OCI-LY7 (cell line): Measurements from ENCODE around the gene TRMU. TPM values are rescaled to one million over a fixed set of nuclear protein-coding genes. Genes with fewer than 3 reads are reported as not detected.

Source experiments
- BruUV-seq: library from RNA; stranded (reverse); fragments of 400-500 nt; replicated peaks from 2 replicates; lab custom pipeline; 2021; lab: Mats Ljungman, UMichigan
- CTCF ChIA-PET: fragments of 300-600 bp; sonication (Branson Sonifier 250); formaldehyde crosslinking; loops from one replicate; lab custom pipeline; 2022; ENCODE audit warnings: antibody characterized with exemption; ENCODE audit not compliant: unreplicated experiment; lab: Charles Lee
- POLR2A ChIA-PET: fragments of 300-600 bp; sonication (Branson Sonifier 250); formaldehyde crosslinking; loops from one replicate; lab custom pipeline; 2022; ENCODE audit warnings: antibody characterized with exemption; lab: Charles Lee
- DNase-seq: peaks from one replicate; pipeline ENCODE4 v3.0.0-alpha.2; 2015; ENCODE audit warnings: low spot score
- H2AFZ ChIP-seq: fragments of 200-600 bp; sonication (generic), shearing (Covaris generic); 2 replicates; pipeline ENCODE4 v1.6.1; 2014; ENCODE audit warnings: mild to moderate bottlenecking, antibody characterized with exemption, low read length, moderate library complexity
- H3K27ac ChIP-seq: fragments of 200-600 bp; sonication (generic); 2 replicates; pipeline ENCODE4 v1.5.1; 2014; ENCODE audit warnings: mixed run types, low read depth, mild to moderate bottlenecking, moderate library complexity, low read length, inconsistent platforms; ENCODE audit not compliant: poor library complexity, severe bottlenecking
- H3K36me3 ChIP-seq: fragments of 200-600 bp; sonication (generic); 2 replicates; pipeline ENCODE4 v1.6.1; 2014; ENCODE audit warnings: mild to moderate bottlenecking, antibody characterized with exemption, low read length, moderate library complexity, mixed read lengths; ENCODE audit not compliant: insufficient read depth
- H3K4me1 ChIP-seq: fragments of 200-600 bp; sonication (generic); 2 replicates; pipeline ENCODE4 v1.5.1; 2014; ENCODE audit warnings: mild to moderate bottlenecking, low read length; ENCODE audit not compliant: insufficient read depth, poor library complexity, severe bottlenecking
- H3K4me2 ChIP-seq: fragments of 200-600 bp; sonication (generic); 2 replicates; pipeline ENCODE4 v1.6.1; 2014; ENCODE audit warnings: mild to moderate bottlenecking, low read length
- H3K4me3 ChIP-seq: fragments of 200-600 bp; sonication (generic); 2 replicates; pipeline ENCODE4 v1.5.1; 2014; ENCODE audit warnings: mild to moderate bottlenecking, low read depth, low read length; ENCODE audit not compliant: poor library complexity, severe bottlenecking
- H3K79me2 ChIP-seq: fragments of 200-600 bp; sonication (generic); 2 replicates; pipeline ENCODE4 v1.6.1; 2016; ENCODE audit warnings: low read depth, mild to moderate bottlenecking, low read length, moderate library complexity, mixed read lengths; ENCODE audit not compliant: insufficient read depth
- H3K9me2 ChIP-seq: fragments of 200-600 bp; sonication (generic); 2 replicates; pipeline ENCODE4 v1.6.1; 2016; ENCODE audit warnings: mild to moderate bottlenecking, low read length, mixed read lengths; ENCODE audit not compliant: insufficient read depth
- H3K9me3 ChIP-seq: fragments of 200-600 bp; sonication (generic); 2 replicates; pipeline ENCODE4 v1.6.1; 2014; ENCODE audit warnings: mild to moderate bottlenecking, mixed run types, low read length, mixed read lengths
- H4K20me1 ChIP-seq: fragments of 200-600 bp; sonication (generic); 2 replicates; pipeline ENCODE4 v1.6.1; 2014; ENCODE audit warnings: mild to moderate bottlenecking, antibody characterized with exemption, low read length, moderate library complexity, mixed read lengths; ENCODE audit not compliant: insufficient read depth
- CTCF ChIP-seq: fragments of 200-600 bp; sonication (generic); conservative IDR thresholded peaks from 2 replicates; pipeline ENCODE4 v1.5.1; 2014; ENCODE audit warnings: mild to moderate bottlenecking, antibody characterized with exemption, low read length, moderate library complexity, mixed read lengths
- EZH2phosphoT487 ChIP-seq: fragments of 200-600 bp; sonication (generic); IDR thresholded peaks from 2 replicates; pipeline ENCODE4 v1.6.1; 2018; ENCODE audit warnings: low read depth, borderline replicate concordance, mild to moderate bottlenecking, mixed run types, antibody characterized with exemption, low read length, moderate library complexity, mixed read lengths
- intact Hi-C: fragments of 100-400 bp; cut with micrococcal nuclease; formaldehyde crosslinking; loops from one replicate; pipeline ENCODE4 v1.10.0; 2022; ENCODE audit not compliant: unreplicated experiment
- total RNA-seq, 2 experiments: library from RNA; depleted of rRNA in 1 of 2; stranded (reverse); fragments of >200 nt in 1 of 2; shearing (Covaris generic) in 1 of 2; gene quantifications; 2 replicates each; pipeline ENCODE4 v1.2.3, GENCODE V29; 2014 to 2022

Gene TRMU
- total RNA-seq, 2 experiments from 2014 or later, result 88.2 to 121 TPM

DNA sequence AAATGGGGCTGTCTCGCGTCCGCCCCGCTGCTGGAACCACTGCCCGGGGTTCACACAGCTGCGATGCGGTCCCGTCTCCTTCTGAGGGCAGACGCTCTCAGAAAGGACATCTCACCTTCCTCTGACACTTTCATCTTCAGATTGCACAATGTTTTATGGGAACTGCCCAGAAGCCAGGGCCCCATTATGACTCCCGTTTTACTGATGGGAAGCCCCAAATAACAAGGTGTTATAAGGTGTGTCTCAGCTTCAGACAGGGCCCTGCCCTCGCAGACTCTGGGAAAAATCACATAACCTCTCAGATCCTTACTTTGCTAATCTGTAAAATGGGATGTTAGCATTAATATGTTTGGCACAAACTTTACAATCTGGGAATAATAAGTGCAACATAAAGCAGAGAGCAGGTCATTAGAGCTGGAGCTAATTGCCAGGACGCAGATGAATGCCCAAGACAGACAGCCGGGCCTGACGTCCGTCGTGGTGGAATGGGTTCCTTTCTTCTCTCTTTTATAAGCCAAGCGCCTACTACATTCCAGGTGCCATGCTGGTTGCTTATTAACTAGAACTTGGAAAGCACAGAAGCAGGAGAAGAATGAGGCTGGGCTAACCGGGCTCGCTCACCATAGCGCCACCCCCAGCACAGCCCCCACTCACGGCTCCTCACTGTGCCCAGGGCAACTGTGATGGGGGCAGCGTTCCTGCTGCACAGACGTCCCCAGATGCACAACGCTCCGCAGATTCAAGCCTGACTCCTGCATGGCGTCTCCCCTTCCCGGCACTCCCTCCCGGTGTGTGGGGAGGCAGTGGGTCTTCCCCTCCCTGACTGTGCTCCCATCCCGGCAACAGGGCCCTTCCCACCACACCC, 43.8 kb downstream of the TRMU start:
- TF ChIP-seq CTCF, result no peak
- no peak for TF ChIP-seq EZH2phosphoT487
- Histone ChIP-seq H2AFZ (no peak overlapping the region), H3K36me3 (no peaks in the 10 kb centered on the region), H3K79me2 (no peaks in the 10 kb centered on the region), H3K4me1 (no peaks in the 10 kb centered on the region), H3K4me3 (no peak overlapping the region), H4K20me1 (no peaks in the 10 kb centered on the region), H3K9me3 (no peaks in the 10 kb centered on the region), H3K9me2 (no peaks in the 10 kb centered on the region), H3K4me2 (no peak overlapping the region), H3K27ac (no peak overlapping the region)
- intact Hi-C loops, result no loop called here
- no peak for DNase-seq
- ChIA-PET POLR2A (no interaction called here), CTCF (no interaction called here)
- BruUV-seq, result no TSS peak

DNA sequence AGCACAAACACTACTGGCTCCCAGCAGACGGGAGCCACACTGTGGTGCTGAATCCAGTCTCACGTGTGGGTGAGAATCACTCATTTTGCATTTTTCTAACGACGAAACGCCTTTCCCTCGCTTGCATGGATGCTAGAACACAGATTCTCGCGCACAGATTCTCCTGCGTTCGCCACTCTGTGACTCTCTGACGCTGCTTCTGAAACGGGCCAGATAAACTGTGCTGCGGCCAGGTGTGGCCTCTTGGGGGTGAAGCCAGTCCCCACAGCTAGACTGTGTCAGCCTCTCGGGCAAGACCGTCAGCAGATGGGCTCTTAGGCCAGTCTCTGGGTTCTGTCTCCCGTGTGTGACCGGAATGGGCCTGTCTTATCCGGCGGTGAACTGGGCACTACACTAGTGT, 44.6 kb downstream of the TRMU start:
- H3K79me2 ChIP-seq, result no peaks in the 10 kb centered on the region
- no peaks in the 10 kb centered on the region for H3K36me3 ChIP-seq
- no peak for DNase-seq
- no peak overlapping the region for H3K27ac ChIP-seq
- CTCF ChIA-PET, result no interaction called here
- no peaks in the 10 kb centered on the region for H4K20me1 ChIP-seq
- intact Hi-C loops, result no loop called here
- POLR2A ChIA-PET, result no interaction called here
- no peak overlapping the region for H3K4me2 ChIP-seq
- H3K9me3 ChIP-seq, result no peaks in the 10 kb centered on the region
- BruUV-seq, result no TSS peak
- no peaks in the 10 kb centered on the region for H3K9me2 ChIP-seq
- H2AFZ ChIP-seq, result no peak overlapping the region
- no peaks in the 10 kb centered on the region for H3K4me1 ChIP-seq
- no peak for TF ChIP-seq EZH2phosphoT487
- no peak for TF ChIP-seq CTCF
- no peak overlapping the region for H3K4me3 ChIP-seq

GRCh38 chr22:46380581-46380980, 45.1 kb downstream of the TRMU start:
- H3K9me2 ChIP-seq, result no peaks in the 10 kb centered on the region
- no peak for DNase-seq
- intact Hi-C loops, result no loop called here
- H3K9me3 ChIP-seq, result no peaks in the 10 kb centered on the region
- no peak overlapping the region for H3K4me2 ChIP-seq
- no peak overlapping the region for H3K27ac ChIP-seq
- H2AFZ ChIP-seq, result no peak overlapping the region
- ChIA-PET CTCF (no interaction called here), POLR2A (no interaction called here)
- no peaks in the 10 kb centered on the region for H3K36me3 ChIP-seq
- no peaks in the 10 kb centered on the region for H3K79me2 ChIP-seq
- no peaks in the 10 kb centered on the region for H3K4me1 ChIP-seq
- TF ChIP-seq CTCF, result no peak
- no peak for TF ChIP-seq EZH2phosphoT487
- no peak overlapping the region for H3K4me3 ChIP-seq
- H4K20me1 ChIP-seq, result no peaks in the 10 kb centered on the region
- no TSS peak for BruUV-seq
